Uterus (tissue), 2 donors: Measurements from ENCODE around the gene C6orf89.

Experiments used
- CTCF ChIP-seq, 4 experiments: fragments of 200-600 bp in 2 of 4; fragments of 450-650 bp in 2 of 4; sonication (generic) in 2 of 4; IDR thresholded peaks; one replicate each; pipeline ENCODE4 v1.5.1; 2016 to 2019; ENCODE audit warnings: antibody characterized with exemption in 4 of 4, mild to moderate bottlenecking in 2 of 4, moderate library complexity in 1 of 4
- POLR2A ChIP-seq, 2 donors: fragments of 450-650 bp; IDR thresholded peaks; one replicate each; pipeline ENCODE4 v1.6.1; 2016; ENCODE audit warnings: antibody characterized with exemption in 2 of 2, mild to moderate bottlenecking in 1 of 2, moderate library complexity in 1 of 2

DNA sequence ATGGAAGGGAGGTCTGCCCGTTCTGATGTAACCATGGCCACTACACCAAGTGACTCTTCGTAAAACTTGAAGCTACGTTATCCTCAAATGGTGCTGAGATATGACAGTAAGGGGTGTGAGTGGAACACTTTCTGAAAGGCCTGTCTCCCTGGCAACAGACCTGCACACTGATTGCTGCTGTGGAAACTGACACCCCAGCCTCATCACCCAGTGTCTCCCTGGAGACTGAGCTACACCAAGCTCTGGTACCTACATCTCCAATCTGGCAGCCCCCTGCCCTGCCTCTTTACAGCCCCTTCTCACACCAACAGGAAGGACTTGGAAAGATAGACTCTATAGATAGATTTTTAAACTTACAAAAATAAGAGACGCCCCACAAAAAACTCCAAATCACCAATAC lies 82.0 kb downstream of the C6orf89 start:
- no peak for TF ChIP-seq CTCF (IDR thresholded peaks at IDR 0.05)
- TF ChIP-seq POLR2A (IDR thresholded peaks at IDR 0.05): no peak
